ENCODE results near the gene NFATC1.
"Not testable (repeated sequence)": the region's sequence is repeated elsewhere in the genome, so short reads cannot be mapped to it uniquely, and the experiment has no call there.

Gene NFATC1

DNA sequence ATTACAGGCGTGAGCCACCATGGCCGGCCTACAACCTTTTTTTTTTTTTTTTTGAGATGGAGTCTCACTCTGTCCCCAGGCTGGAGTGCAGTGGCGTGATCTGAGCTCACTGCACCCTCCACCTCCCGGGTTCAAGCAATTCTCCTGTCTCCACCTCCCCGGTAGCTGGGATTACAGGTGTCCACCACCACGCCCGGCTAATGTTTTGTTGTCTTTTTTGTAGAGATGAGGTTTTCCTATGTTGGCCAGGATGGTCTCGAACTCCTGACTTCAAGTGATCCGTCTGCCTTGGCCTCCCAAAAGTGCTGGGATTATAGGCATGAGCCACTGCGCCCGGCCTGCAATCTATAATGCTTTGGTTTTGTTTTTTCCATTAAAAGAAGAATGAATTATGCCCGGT, 19.1 kb upstream of the NFATC1 start:
- DNase-seq = not testable (repeated sequence)

DNA sequence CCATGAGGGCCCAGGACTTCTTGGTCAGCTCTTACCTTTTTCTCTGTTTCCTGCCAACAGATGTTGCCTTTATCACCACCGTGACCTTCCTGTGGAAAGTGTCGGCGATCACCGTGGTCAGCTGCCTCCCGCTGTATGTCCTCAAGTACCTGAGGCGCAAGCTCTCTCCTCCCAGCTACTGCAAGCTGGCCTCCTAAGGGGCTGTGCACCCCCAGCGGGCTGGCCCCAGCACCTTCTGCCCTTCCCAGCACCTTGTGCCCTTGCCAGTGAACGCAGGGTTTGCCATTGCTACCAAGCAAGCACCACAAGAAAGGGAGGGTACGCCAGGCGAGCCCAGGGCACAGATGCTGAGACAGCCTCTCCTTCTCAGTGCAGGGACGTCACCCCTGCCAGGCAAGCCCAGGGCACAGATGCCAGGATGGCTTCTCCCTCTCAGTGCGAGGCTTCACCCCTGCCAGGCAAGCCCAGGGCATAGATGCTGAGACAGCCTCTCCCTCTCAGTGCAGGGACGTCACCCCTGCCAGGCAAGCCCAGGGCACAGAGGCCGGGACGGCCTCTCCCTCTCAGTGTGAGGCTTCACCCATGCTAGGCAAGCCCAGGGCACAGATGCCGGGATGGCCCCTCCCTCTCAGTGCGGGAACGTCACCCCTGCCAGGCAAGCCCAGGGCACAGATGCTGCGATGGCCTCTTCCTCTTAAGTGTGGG, 18.4 kb upstream of the NFATC1 start:
- no peak for DNase-seq

DNA sequence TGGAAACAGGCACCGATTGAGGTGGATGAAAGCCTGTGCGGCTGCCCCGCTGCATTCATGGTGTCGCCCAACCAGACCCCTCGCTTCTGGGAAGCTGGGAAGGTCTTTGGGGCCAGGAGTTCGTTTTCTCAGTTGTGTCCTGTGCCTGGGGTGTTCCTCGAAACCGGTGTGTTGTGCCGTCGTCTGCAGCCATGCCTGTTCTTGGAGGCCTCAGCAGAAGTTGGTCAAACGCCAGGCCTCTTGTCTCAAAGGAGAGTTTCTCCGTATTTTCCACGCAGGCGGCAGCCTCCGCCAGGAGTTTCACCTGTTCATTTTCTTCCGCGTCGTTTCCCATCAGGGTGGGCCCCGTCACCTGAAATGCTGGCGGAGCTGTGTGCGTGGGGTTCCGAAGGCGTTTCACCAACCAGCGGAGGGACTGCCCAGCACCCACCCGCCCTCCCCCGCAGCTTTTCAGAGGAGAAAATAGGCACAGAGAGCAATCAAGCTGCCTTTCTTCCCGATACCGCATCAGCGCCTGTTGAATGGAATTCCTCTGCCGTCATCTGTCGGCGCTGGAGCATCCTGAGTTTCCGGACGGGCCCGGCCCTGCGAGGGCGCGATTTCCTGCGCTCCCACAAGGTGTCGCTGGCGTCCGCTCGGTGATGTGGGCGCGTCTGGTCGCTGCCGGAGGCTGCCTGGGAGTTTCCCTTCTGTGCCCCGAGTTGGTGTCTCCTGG, 17.0 kb upstream of the NFATC1 start:
- peak; percentile 64 for DNase-seq

DNA sequence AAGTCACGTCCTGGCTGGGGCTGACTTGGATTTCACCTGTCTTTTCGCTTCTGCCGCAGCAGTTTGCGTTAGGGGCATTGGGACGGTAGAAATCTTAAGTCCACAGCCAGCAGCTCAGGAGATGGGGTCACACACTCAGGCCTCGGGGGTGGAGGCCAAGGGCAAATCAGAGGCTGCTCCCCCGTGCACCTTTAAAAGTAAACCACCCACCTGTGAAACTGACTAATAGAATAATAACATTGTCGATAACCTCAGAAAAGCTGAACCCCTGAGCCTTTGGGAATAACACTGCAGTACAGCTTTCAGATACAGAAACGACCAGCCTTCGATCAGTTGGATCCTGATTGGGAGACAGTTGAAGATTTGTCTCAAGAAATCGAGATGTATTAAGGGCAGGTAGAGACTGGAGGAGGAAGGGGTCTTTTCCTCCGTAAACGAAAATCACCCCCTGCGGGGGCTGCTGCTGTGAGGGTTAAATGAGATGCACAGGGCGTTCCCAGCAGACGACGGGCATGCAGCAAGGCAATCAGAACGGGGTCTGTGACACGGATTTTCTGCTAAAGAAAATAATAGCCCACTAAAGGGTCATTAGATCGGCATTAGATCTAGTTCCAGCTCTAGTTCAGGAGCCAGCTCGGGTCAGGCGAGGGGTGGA, 16.4 kb upstream of the NFATC1 start:
- no peak for DNase-seq

DNA sequence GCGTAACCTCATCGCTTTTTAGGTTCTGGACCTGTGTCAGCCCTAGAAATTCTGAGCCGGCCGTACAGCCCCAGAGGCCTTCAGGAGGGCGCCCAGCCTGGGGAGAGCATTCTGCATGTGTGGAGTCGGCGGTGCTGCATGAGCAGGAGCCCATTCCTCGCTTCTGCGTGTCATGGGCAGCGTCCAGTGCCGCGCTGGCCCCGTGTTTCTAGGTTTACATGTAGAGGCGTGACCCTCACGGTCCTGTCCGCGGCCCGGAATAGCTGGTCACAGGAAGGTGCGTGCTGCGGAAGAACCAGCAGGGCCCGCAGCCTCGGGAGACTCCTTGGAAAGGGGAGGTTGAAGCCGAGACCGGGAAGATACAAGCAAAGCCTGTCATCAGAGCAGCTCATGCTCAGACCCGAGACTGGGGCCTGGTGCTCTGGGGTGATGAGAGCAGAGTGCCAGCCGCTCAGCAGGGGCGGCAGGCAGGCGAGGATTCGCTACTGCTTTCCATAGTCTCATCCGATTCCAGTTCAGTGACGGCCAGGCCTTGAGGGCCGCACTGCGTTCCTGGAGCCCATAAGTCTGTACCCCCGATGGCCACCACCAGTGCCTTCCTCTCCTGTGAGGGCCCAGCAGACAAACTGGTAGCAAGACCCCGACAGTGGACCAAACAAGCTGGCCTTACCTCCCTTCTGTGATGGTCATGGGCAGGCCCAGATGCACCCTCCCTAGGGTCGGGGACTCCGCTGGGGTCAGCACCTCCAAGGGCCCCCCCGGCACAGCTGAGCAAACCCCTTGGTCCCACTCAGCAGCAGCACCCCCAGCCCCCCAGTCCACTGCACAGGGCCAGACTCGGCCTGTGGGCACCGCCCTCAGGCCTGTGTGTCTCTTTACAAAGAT, 15.6 kb upstream of the NFATC1 start:
- no peak for DNase-seq

DNA sequence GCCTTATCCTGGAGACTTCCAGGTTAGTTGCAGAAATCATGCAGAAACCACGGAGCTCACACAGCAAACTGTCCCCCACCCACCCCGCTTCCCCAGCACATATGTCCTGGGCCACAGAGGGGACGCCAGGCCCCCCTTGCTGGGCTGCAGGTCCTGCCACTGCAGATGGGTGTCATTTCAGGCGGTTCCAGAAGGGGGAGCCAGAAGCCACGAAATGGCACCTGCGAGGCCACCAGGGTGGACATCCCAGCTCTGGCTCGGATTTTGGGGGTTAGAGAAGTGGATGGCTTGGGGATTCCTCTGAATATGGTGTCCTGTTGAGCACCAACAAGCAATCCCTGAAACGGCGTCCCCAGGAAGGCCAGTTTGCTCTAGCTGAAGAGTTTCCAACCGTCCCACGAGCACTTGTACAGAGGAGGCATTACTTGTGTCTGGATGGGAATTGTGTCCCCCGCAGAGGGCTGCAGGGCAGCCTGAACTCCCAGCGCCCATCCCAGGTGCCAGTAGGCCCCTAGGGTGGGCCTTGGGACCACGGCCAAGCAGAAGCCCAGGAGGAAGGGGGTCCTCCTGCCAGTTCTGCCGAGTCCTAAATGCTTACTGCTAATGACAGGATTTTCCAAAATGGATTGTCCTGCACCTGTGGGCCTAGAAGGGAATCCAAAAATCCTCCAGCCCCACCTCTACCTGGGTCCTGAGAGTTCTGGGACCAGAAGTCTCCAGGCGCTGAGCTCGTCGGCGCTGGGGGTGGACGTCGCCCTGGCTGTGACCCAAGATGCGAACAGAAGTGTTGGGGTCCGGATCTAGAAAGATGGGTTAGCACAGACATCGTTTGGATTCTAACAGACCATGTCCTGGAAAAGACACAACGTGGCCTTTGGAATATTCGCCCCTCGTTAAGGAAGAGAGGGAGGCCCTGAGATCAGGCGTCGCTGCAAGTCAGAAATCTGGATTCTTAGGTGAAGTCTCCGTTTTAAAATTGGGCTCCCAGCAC, 14.6 kb upstream of the NFATC1 start:
- DNase-seq = no peak

DNA sequence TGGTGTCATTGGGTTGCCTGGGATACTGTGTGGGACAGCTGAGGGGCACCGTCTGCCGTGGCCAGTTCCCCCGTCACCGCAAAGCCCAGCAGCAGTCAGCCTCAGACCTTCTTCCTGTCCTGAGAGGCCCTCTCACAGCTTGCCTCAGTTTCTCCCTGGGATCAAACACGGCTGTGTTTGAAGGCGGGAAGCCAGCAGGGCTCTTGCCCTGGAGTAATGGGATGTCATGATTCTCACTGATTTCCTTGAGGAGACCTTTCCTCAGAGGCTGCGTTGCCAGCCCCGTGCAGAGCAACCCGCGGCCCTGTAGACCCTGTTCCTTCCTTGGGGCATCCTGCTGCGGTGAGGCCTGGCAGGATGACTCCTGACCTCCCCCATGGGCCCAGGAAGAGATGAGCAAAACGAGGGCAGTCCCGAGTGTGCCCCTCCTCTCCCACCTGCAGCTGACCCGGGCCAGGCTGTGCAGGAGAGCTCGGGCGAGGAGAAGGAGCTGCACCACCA, 13.9 kb upstream of the NFATC1 start:
- no peak for DNase-seq

DNA sequence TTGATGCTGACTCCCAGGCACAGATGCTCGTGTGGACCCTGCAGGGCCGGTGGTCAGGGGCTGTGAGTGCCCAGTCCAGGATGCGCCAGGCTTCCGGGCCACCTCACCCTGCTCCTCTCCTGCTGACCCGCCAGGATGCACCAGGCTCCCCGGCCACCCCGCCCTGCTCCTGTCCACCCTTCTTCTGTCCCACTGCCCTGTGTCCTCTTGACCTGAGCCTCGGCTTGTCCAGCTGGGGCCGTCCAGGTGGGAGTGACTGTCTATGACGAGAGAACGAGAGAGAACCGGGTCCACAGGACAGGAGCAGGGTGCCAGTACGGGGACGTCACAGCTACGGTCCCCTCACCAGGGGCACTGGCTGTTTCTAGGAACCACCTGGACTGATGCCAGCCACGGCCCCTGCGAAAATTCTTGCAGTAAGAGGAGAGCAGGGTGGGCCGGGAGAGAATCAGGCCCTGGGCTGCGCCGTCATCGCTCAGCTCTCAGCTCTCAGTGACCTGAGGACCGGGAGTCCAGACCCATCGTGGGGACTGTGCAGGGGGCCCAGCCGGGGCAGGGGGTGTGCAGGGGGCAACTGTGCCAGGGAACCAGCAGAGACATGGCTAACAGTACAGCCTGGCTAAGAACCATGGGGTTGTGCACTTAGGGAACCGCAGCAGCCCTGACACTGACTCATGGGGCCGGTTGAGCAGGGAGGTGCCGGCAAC, 12.9 kb upstream of the NFATC1 start:
- DNase-seq = no peak

DNA sequence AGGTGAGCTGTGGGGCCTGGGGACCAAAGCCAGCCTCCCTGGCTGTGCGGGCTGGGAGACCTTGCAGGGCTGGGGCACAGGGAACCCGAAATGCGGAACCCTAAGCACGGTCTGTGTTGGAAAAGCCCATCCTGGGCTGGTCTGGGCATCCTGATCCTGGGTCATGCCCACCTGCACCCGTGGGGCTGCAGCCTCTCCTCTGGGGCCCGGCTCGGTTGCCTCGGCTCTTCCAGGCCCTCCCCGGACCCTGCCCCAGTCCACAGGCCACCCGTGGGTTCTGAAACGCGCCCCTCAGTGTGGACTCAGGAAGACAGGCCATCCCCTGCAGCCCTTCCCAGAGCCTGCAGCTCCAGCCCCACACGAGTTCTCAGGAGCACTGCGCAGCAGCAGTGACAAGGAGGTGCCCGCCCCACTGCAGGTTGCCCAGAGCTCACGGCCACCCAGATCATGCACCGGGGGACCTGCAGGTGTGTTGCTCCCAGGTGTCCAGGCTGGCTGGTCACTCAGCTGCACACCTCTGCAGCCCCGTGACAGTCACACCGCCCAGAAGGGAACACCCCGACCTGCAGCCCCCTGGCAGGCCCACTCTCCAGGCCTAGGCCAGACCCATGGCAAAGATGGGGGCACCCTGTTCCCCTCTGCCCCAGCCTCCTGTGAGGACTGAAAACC, 12.2 kb upstream of the NFATC1 start:
- DNase-seq = no peak

DNA sequence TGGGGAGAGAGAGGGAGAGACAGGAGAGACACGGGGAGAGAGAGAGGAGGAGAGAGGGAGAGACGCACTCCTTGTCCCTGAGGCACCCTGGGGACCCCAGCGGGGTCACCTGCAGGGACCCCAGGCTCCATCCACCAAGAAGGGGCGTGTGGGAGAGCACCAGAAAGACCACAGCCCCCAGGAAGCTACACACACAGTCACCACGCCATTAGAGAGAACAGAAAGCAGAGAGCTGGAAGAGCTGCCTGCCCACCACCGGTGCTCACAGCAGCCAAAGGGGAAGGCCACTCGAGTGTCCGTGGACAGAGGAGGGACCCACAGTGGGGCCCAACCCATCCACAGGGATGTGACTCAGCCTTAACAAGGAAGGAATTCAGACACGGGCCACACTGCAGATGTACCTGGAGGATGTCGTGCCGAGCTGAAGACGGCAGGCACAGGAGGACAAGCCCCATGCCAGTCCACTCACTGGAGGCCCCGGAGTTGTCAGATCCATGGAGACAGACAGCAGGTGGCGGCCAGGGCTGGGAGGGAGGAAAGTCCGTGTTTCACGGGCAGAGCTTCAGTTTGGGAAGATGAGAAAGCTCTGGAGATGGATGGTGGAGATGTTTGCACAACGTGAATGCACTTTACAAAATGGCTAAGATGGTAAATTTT, 11.5 kb upstream of the NFATC1 start:
- DNase-seq = no peak

DNA sequence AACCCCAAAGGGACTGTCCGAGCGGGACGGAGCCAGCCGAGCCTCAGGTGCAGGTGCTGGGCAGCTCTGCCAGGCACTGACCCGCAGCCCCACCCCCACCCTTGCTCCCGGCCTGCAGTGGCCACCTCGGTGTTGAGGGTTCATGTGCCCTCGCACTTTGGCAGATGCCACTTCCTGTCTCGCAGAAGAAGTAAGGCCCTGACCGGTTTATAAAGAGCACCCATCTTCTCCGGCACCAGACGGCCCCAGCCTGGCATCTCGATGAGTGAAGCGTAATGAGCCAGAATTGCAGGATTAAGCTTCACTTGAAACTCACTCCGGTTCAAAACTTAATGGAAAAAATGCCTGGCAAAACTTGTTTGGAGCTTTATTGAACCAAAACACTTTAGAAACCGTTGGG, 10.9 kb upstream of the NFATC1 start:
- DNase-seq = no peak

DNA sequence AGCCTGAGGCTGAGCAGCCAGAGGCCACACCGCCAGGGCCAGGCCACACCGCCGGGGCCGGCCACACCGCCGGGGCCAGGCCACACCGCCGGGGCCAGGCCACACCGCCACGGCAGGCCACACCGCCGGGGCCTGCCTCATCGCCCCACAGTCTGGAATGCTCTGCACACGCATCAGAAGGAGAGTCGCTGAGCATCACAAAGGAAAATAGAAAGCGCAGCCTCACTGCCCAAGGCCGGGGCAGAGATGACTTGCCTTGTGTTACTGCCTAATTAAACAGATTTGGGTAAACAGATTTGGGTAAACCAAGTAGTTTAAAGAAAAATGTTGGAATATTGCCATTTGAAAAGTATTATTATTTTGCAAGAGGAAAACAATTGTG, 10.4 kb upstream of the NFATC1 start:
- no peak for DNase-seq

DNA sequence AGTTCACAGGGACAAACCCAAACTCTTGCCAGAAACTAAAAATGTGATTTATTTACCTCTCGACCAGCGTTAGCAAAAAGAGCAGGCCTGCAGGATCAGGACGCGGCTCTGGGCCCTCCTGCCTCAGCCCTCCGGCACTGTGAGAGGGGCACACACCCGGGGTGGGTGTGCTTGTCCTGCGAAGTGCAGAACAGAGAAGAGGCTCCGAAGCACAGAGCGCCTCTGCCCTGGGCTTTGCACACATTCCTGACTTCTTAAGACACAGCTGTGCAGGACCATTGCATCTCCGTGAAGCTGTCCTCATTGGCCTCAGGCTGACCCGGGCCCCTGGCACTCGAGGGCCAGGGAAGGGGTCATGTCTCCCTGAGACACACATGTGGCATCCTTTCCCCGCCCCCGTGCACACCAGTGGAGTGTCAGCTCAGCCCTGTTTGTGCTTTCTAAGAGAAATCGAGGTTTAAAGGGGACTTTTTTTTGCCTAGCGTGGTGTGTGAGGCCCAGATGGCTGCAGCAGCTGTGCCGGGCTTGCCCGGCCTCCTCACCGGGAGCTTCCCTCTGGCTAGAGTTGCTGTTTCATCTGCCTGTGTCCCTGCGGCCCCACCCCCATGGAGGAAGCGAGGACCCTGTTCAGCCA, 9.9 kb upstream of the NFATC1 start:
- DNase-seq = no peak

DNA sequence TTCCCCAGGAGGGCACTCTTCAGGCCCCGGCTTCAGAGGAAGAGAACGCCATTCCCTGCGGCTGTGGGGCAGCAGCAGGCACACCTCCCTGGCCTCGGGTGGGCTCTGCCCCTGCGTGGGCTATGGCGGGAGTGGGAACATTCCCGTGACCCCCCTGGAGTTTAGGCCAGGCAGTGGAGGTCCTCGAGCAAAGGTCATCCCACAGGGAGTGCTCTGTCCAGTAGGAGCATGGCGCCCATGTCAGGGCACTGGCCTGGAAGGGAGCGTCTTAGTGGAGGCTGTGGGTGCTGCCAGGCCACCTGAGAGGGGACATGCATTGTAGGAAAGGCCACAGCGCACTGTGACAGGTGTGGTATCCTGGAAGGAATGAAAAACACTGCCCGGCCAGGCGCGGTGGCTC, 9.2 kb upstream of the NFATC1 start:
- no peak for DNase-seq

DNA sequence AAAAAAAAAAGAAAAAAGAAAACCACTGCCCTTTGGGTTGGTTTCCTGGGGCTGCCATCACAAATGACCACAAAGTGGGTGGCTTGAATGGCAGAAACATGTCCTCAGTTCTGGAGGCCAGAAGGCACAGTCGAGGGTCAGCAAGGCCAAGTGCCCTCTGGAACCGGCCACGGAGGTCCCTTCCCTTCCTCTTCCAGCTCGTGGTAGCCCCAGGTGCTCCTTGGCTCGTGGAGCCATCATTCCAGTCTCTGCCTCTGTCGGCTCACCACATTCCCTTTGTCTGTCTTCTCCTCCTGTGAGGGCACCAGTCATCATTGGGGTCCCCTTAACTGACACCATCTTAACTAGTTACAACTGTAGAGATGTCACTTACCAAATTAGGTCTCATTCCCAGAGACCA, 8.5 kb upstream of the NFATC1 start:
- DNase-seq = no peak

DNA sequence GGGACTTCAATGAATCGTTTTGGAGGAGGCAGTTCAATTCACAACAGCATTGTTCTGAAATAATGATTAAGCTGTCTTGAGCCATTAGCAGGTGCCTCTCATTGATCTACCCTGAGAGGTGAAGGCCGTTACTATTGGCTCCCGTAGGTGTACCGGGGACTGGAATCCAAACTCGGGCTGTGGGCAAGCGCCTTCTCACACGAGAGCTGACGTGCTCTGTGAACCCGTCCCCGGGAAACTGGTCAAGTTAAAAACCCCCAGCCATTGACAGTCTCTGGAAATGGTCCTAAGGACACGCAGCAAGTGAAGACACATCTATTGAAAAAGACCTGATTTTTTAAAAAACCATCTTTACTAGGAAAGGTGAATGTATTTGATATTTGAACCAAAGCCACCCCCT, 8.1 kb upstream of the NFATC1 start:
- no peak for DNase-seq

DNA sequence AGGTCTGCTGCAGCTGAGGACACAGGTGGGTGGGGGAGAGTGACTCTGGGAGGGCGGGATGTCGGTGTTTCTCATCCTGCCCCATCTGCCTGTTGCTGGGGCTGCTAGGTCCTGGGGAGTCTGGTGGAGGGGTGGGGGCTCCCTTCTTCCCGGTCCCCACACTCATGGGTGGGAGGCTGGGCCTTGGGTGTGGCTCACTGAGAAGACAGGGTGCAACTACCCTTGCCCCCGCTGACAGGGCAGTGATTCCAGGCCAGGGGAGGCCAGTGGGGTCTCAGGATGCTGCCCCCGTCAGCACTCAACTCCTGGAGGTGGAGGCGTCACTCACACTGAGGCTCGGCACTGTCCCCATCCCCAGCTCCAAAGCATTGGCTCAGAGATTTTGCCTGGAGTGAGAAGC, 7.7 kb upstream of the NFATC1 start:
- DNase-seq = no peak

DNA sequence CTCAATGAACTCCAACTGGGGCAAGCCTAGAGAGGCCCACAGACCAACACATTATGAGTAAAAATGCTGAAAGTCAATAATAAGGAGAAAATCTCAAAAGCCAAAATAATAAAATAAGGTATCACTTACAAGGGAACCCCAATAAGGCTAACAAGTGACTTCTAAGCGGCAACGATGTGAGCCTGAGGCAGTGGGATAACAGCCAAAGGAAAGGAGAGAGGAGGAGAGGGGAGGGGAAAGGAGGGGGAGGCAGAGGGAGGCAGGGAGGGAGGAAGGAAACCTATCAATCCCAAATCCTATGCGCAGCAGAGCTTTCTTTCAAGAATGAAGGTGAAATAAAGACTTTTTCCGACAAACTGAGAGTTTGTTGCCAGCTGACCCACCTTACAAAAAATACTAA, 6.0 kb upstream of the NFATC1 start:
- DNase-seq = no peak

DNA sequence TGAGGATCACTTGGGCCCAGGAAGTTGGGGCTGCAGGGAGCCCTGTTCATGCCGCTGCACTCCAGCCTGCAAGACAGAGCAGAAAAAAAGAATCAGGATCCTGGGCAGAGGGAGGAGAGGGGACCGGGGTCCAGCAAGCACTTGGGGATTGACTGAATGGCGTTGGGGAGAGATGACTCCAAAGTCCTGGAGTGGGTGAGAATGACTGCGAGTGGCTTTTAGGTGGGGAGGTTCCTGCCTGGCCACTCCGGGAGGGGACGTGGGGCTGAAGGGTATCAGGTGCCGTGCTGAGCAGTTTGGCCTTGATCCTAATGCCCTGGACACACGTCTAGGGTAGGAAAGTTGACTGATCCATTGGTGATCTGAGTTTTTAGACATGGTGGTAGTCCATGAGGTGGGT, 3.5 kb upstream of the NFATC1 start:
- no peak for DNase-seq

All from NCI-H2227 treated with DMSO at 0.1 percent for 48 hours (cell line).